RCC 7860 (cell line): Measurements from ENCODE around the gene PCGF3.
"Not testable (repeated sequence)": the region's sequence is repeated elsewhere in the genome, so short reads cannot be mapped to it uniquely, and the experiment has no call there.

Experiments used
- DNase-seq: peaks from one replicate; pipeline ENCODE4 v3.0.0-alpha.2; 2015; ENCODE audit warnings: low spot score
- FAIRE-seq: peaks from 2 replicates; lab custom pipeline; 2012; peaks lifted over from hg19 to GRCh38; lab: Jason Lieb, UNC

The PCGF3 gene

GRCh38 chr4:721261-722168, 15.9 kb downstream of the PCGF3 start:
- FAIRE-seq (no peak), DNase-seq (no peak)

GRCh38 chr4:722169-722725, 16.6 kb downstream of the PCGF3 start:
- DNase-seq (no peak), FAIRE-seq (no peak)

- DNase-seq, result no peak
- FAIRE-seq, result no peak
Measured at GRCh38 chr4:722851-723360, 17.3 kb downstream of the PCGF3 start.

- FAIRE-seq (no peak), DNase-seq (no peak)
Measured at GRCh38 chr4:723751-724530, 18.3 kb downstream of the PCGF3 start.

- DNase-seq (no peak), FAIRE-seq (no peak)
Measured at GRCh38 chr4:725391-726234, 20.0 kb downstream of the PCGF3 start.

GRCh38 chr4:726235-726787, 20.7 kb downstream of the PCGF3 start:
- DNase-seq (no peak), FAIRE-seq (no peak)

GRCh38 chr4:726838-727237, 21.2 kb downstream of the PCGF3 start:
- FAIRE-seq (no peak), DNase-seq (no peak)

GRCh38 chr4:727576-727975, 21.9 kb downstream of the PCGF3 start:
- DNase-seq (no peak), FAIRE-seq (no peak)

- no peak for FAIRE-seq
Measured at GRCh38 chr4:729336-730315, 24.0 kb downstream of the PCGF3 start.

GRCh38 chr4:730511-730910, 24.9 kb downstream of the PCGF3 start:
- FAIRE-seq, result no peak

More at GRCh38 chr4:729336-730315, 24.0 kb downstream of the PCGF3 start:
- DNase-seq, result no peak

GRCh38 chr4:730946-731904, 25.6 kb downstream of the PCGF3 start:
- DNase-seq, FAIRE-seq: not testable (repeated sequence)

More at GRCh38 chr4:730511-730910, 24.9 kb downstream of the PCGF3 start:
- no peak for DNase-seq

GRCh38 chr4:731954-732353, 26.3 kb downstream of the PCGF3 start:
- FAIRE-seq, DNase-seq: not testable (repeated sequence)

- FAIRE-seq, result no peak
- DNase-seq, result no peak
Measured at GRCh38 chr4:732486-732885, 26.9 kb downstream of the PCGF3 start.

- FAIRE-seq (no peak), DNase-seq (no peak)
Measured at GRCh38 chr4:732911-733630, 27.4 kb downstream of the PCGF3 start.

- DNase-seq (no peak), FAIRE-seq (no peak)
Measured at GRCh38 chr4:733631-733980, 28.0 kb downstream of the PCGF3 start.

- DNase-seq (no peak), FAIRE-seq (no peak)
Measured at GRCh38 chr4:734075-734474, 28.4 kb downstream of the PCGF3 start.

- FAIRE-seq (no peak), DNase-seq (no peak)
Measured at GRCh38 chr4:734951-735350, 29.3 kb downstream of the PCGF3 start.
